Neural cell (in vitro differentiated cells): ENCODE results near the gene ATP2B2. TPM values are rescaled to one million over a fixed set of nuclear protein-coding genes. Genes with fewer than 3 reads are reported as not detected.

Source experiments
- H2AFZ ChIP-seq: fragments of 200-600, 300-800 bp; sonication (generic), shearing (Covaris generic); 2 replicates; pipeline ENCODE4 v1.6.0; 2014; ENCODE audit warnings: low read depth, mild to moderate bottlenecking, antibody characterized with exemption, low read length, moderate library complexity
- H3F3A ChIP-seq: fragments of 200-600 bp; shearing (Covaris generic); 2 replicates; pipeline ENCODE4 v1.6.1; 2016; ENCODE audit warnings: mild to moderate bottlenecking, moderate library complexity, mixed read lengths, antibody characterized with exemption, low read length; ENCODE audit not compliant: insufficient read depth, poor library complexity, severe bottlenecking
- H3K27ac ChIP-seq: fragments of 200-600, 300-800 bp; sonication (generic), shearing (Covaris generic); 2 replicates; pipeline ENCODE4 v1.5.1; 2014; ENCODE audit warnings: mild to moderate bottlenecking, low read length, moderate library complexity
- H3K27me3 ChIP-seq: fragments of 300-800, 200-600 bp; sonication (generic), shearing (Covaris generic); 2 replicates; pipeline ENCODE4 v1.6.0; 2014; ENCODE audit warnings: mild to moderate bottlenecking, low read depth, low read length, moderate library complexity; ENCODE audit not compliant: insufficient read depth
- H3K36me3 ChIP-seq: fragments of 300-800, 200-600 bp; sonication (generic), shearing (Covaris generic); 2 replicates; pipeline ENCODE4 v1.5.1; 2014; ENCODE audit warnings: mild to moderate bottlenecking, antibody characterized with exemption, low read length, moderate library complexity; ENCODE audit not compliant: insufficient read depth
- H3K4me2 ChIP-seq: fragments of 300-800, 200-600 bp; sonication (generic), shearing (Covaris generic); 2 replicates; pipeline ENCODE4 v1.6.0; 2014; ENCODE audit warnings: mild to moderate bottlenecking, low read length
- H3K4me3 ChIP-seq: fragments of 300-800, 200-600 bp; sonication (generic), shearing (Covaris generic); 2 replicates; pipeline ENCODE4 v1.5.1; 2014; ENCODE audit warnings: mild to moderate bottlenecking, low read length, moderate library complexity
- H3K79me2 ChIP-seq: fragments of 200-600 bp; shearing (Covaris generic); replicated peaks from 2 replicates; pipeline ENCODE4 v1.6.0; 2014; ENCODE audit warnings: mild to moderate bottlenecking, low read length, moderate library complexity; ENCODE audit not compliant: insufficient read depth
- H3K9ac ChIP-seq: fragments of 300-800, 200-600 bp; sonication (generic), shearing (Covaris generic); 2 replicates; pipeline ENCODE4 v1.6.1; 2016; ENCODE audit warnings: mild to moderate bottlenecking, low read length, mixed read lengths
- H3K9me2 ChIP-seq: fragments of 200-600 bp; shearing (Covaris generic); 2 replicates; pipeline ENCODE4 v1.6.1; 2016; ENCODE audit warnings: mild to moderate bottlenecking, low read length, mixed read lengths; ENCODE audit not compliant: insufficient read depth
- H3K9me3 ChIP-seq: fragments of 200-600, 300-800 bp; sonication (generic), shearing (Covaris generic); 2 replicates; pipeline ENCODE4 v1.6.1; 2016; ENCODE audit warnings: mild to moderate bottlenecking, mixed run types, low read length, moderate library complexity, mixed read lengths
- H4K20me1 ChIP-seq: fragments of 200-600 bp; shearing (Covaris generic); 2 replicates; pipeline ENCODE4 v1.6.1; 2016; ENCODE audit warnings: mild to moderate bottlenecking, mixed run types; ENCODE audit not compliant: insufficient read depth
- EP300 ChIP-seq: fragments of 450-650 bp; conservative IDR thresholded peaks from 2 replicates; pipeline ENCODE4 v1.6.1; 2014; ENCODE audit warnings: antibody characterized with exemption, mild to moderate bottlenecking, moderate library complexity; ENCODE audit not compliant: poor library complexity, severe bottlenecking
- EZH2 ChIP-seq: fragments of 200-600, 300-800 bp; shearing (Covaris generic), sonication (generic); IDR thresholded peaks from 2 replicates; pipeline ENCODE4 v1.6.1; 2014; ENCODE audit warnings: antibody characterized with exemption, low read length, borderline replicate concordance, mild to moderate bottlenecking; ENCODE audit not compliant: insufficient read depth, poor library complexity, severe bottlenecking
- POLR2AphosphoS5 ChIP-seq: IDR thresholded peaks from 2 replicates; pipeline ENCODE4 v1.6.1; 2012
- RAD21 ChIP-seq: fragments of 450-650 bp; conservative IDR thresholded peaks from 2 replicates; pipeline ENCODE4 v1.6.1; 2014; ENCODE audit warnings: antibody characterized with exemption, mild to moderate bottlenecking, moderate library complexity
- SMC3 ChIP-seq: fragments of 450-650 bp; conservative IDR thresholded peaks from 2 replicates; pipeline ENCODE4 v1.6.1; 2014; ENCODE audit warnings: antibody characterized with exemption, mild to moderate bottlenecking, moderate library complexity; ENCODE audit not compliant: poor library complexity
- TAF1 ChIP-seq: IDR thresholded peaks from 2 replicates; pipeline ENCODE4 v1.6.1; 2012; ENCODE audit warnings: low read depth
- polyA plus RNA-seq: library from polyadenylated mRNA; depleted of rRNA; stranded (reverse); fragments of >200 nt; gene quantifications from 2 replicates; pipeline ENCODE4 v1.2.3, GENCODE V29; 2014
- TF ChIP-seq, protein P1 (sequence below): fragments of 450-650 bp; IDR thresholded peaks from 2 replicates; pipeline ENCODE4 v1.5.1; 2014; ENCODE audit warnings: antibody characterized with exemption, mild to moderate bottlenecking, moderate library complexity; ENCODE audit not compliant: poor library complexity, severe bottlenecking
- TF ChIP-seq, protein P2 (sequence below): IDR thresholded peaks from 2 replicates; pipeline ENCODE4 v1.6.1; 2012; ENCODE audit warnings: borderline replicate concordance

ATP2B2 gene
- polyA plus RNA-seq, 1 donor from 2014 or later = 8.3 TPM

DNA sequence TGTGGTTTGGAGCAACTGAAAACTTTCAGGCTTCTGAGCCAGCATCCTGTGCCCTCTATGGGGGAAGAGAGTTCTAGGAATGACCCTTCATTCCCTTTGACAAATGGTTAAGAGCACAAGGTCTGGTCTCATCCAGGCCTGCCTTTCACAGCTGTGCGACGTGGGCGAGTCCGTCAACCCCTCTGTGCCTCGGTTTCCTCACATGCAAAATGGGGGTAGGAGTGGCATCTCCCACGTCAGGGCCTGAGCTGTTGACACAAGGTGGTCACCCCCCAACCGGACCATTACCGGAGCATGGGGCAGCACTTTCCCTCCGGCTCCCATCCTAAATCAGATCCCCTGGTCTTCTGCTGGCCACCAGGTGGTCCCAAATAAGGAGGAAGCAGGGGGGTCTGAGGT, 70.4 kb downstream of the ATP2B2 start:
- Histone ChIP-seq H3K9me3 (no peaks in the 10 kb centered on the region), H3K36me3 (no peaks in the 10 kb centered on the region), H3K4me2 (no peak overlapping the region), H3K9ac (no peak overlapping the region), H3K9me2 (no peaks in the 10 kb centered on the region), H3K4me3 (no peak overlapping the region), H2AFZ (no peak overlapping the region), H3K27me3 (no peaks in the 10 kb centered on the region), H3F3A (no peaks in the 10 kb centered on the region), H3K27ac (no peak overlapping the region), H4K20me1 (no peaks in the 10 kb centered on the region), H3K79me2 (no peaks in the 10 kb centered on the region)
- TF ChIP-seq TAF1 (no peak), EP300 (no peak), POLR2AphosphoS5 (no peak), RAD21 (no peak), SMC3 (no peak), EZH2 (no peak)
- TF ChIP-seq, protein P1, sequence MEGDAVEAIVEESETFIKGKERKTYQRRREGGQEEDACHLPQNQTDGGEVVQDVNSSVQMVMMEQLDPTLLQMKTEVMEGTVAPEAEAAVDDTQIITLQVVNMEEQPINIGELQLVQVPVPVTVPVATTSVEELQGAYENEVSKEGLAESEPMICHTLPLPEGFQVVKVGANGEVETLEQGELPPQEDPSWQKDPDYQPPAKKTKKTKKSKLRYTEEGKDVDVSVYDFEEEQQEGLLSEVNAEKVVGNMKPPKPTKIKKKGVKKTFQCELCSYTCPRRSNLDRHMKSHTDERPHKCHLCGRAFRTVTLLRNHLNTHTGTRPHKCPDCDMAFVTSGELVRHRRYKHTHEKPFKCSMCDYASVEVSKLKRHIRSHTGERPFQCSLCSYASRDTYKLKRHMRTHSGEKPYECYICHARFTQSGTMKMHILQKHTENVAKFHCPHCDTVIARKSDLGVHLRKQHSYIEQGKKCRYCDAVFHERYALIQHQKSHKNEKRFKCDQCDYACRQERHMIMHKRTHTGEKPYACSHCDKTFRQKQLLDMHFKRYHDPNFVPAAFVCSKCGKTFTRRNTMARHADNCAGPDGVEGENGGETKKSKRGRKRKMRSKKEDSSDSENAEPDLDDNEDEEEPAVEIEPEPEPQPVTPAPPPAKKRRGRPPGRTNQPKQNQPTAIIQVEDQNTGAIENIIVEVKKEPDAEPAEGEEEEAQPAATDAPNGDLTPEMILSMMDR = no peak
- TF ChIP-seq, protein P2, sequence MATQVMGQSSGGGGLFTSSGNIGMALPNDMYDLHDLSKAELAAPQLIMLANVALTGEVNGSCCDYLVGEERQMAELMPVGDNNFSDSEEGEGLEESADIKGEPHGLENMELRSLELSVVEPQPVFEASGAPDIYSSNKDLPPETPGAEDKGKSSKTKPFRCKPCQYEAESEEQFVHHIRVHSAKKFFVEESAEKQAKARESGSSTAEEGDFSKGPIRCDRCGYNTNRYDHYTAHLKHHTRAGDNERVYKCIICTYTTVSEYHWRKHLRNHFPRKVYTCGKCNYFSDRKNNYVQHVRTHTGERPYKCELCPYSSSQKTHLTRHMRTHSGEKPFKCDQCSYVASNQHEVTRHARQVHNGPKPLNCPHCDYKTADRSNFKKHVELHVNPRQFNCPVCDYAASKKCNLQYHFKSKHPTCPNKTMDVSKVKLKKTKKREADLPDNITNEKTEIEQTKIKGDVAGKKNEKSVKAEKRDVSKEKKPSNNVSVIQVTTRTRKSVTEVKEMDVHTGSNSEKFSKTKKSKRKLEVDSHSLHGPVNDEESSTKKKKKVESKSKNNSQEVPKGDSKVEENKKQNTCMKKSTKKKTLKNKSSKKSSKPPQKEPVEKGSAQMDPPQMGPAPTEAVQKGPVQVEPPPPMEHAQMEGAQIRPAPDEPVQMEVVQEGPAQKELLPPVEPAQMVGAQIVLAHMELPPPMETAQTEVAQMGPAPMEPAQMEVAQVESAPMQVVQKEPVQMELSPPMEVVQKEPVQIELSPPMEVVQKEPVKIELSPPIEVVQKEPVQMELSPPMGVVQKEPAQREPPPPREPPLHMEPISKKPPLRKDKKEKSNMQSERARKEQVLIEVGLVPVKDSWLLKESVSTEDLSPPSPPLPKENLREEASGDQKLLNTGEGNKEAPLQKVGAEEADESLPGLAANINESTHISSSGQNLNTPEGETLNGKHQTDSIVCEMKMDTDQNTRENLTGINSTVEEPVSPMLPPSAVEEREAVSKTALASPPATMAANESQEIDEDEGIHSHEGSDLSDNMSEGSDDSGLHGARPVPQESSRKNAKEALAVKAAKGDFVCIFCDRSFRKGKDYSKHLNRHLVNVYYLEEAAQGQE = no peak

DNA sequence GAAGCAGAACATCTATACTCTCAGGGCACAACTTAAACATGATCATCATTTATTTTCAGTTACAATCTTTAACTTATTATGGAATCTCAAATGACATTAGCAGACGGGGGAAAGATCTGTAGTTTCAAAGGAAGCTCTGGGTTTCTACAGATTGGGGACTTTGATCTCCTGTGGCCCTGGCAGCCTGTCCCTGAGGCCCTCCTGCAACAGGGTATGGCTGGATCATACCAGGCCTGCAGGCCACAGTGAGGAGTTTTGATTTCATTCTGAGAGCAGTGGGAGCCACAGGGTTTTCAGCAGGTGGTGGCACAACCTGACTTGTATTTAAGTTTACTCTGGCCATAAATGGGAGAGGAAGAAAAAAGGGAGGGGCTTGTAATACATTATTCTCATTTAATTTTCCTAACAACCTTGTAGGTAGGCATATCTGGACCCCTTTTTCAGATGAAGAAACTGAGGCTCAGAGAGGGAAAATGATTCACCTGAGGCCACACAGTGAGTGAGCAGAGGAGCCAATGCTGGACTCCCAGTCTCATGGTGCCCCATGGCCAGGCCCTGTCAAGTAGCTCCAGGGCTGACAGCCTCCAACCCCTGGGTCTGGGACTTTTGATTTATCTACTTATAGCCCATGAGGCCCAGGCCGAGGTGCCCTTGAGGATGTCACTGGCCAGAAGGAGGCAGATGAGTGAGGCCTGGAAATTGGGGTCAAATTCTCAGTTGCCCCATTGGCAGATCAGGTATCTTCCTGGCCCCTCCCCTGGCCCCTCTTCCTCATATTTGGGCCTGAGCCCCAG, 71.0 kb downstream of the ATP2B2 start:
- H3K27me3 ChIP-seq = no peaks in the 10 kb centered on the region
- H3K4me3 ChIP-seq = no peak overlapping the region
- no peaks in the 10 kb centered on the region for H4K20me1 ChIP-seq
- H3K9me2 ChIP-seq = no peaks in the 10 kb centered on the region
- no peak overlapping the region for H3K27ac ChIP-seq
- H3F3A ChIP-seq = no peaks in the 10 kb centered on the region
- H3K36me3 ChIP-seq = no peaks in the 10 kb centered on the region
- H3K9ac ChIP-seq = no peak overlapping the region
- H3K4me2 ChIP-seq = no peak overlapping the region
- H2AFZ ChIP-seq = no peak overlapping the region
- no peaks in the 10 kb centered on the region for H3K79me2 ChIP-seq
- TF ChIP-seq EP300 (no peak), POLR2AphosphoS5 (no peak), SMC3 (no peak), EZH2 (no peak), TAF1 (no peak), RAD21 (no peak)
- TF ChIP-seq, protein P2 = no peak
- no peaks in the 10 kb centered on the region for H3K9me3 ChIP-seq
